ENCODE data around the gene TRIM14. TPM values are rescaled to one million over a fixed set of nuclear protein-coding genes. Genes with fewer than 3 reads are reported as not detected.

The TRIM14 gene
- polyA plus RNA-seq, 3 donors, result 23.0 to 30.6 (median 28.5) TPM

GRCh38 chr9:98084396-98084795 is 34.6 kb downstream of the TRIM14 start:
- no peak for DNase-seq
- Mint-ChIP-seq H3K9me3 (peaks cover 0 to 3% (median 0%) of the 10 kb centered on the region in 7 donors), H3K27me3 (ENCODE audit: low read depth in 3 of 3) (peaks cover 0 to 4% (median 0%) of the 10 kb centered on the region in 3 donors), H3K36me3 (peaks cover 77 to 87% of the 10 kb centered on the region in 2 donors), H3K4me1 (peaks cover 25% of the 10 kb centered on the region), H3K27ac (no peak overlapping the region), H3K4me3 (no peak overlapping the region)
- H3K4me1 ChIP-seq (ENCODE audit: control insufficient read depth in 1 of 2, insufficient read depth in 2 of 2, low read length in 2 of 2), result peaks cover 0 to 5% of the 10 kb centered on the region in 2 donors
- H3K79me2 ChIP-seq (ENCODE audit: insufficient read depth, low read length), result peaks cover 15% of the 10 kb centered on the region
- H3K4me2 ChIP-seq (replicated peaks; ENCODE audit: extremely low read depth, low read length, poor library complexity, severe bottlenecking), result no peak overlapping the region
- H3K27me3 ChIP-seq (ENCODE audit: control insufficient read depth in 2 of 2, insufficient read depth in 2 of 2, low read length in 2 of 2), result no peaks in the 10 kb centered on the region
- TF ChIP-seq CTCF (IDR thresholded peaks at IDR 0.05), result no peak
- H4K20me1 ChIP-seq (ENCODE audit: insufficient read depth, low read length), result peaks cover 44% of the 10 kb centered on the region
- H3K4me3 ChIP-seq (replicated peaks in 1 of 3; ENCODE audit: low read depth in 2 of 3, low read length in 3 of 3), result no peak overlapping the region
- no peak overlapping the region for H3K9ac ChIP-seq (ENCODE audit: insufficient read depth, low read length, poor library complexity, severe bottlenecking)
- no peak overlapping the region for H3K27ac ChIP-seq (ENCODE audit: low read depth in 1 of 2, low read length in 2 of 2)
- peaks cover 79 to 83% of the 10 kb centered on the region in 2 donors for H3K36me3 ChIP-seq (replicated peaks in 1 of 2; ENCODE audit: control insufficient read depth in 1 of 2, insufficient read depth in 2 of 2, low read length in 2 of 2)
- WGBS (ENCODE audit: insufficient coverage), result 88% methylated on average over 2 of the region's 3 CpGs
- intact Hi-C loops (cut with micrococcal nuclease), result no loop called here
- no peak overlapping the region for H2AFZ ChIP-seq (ENCODE audit: insufficient read depth, low read depth, low read length, poor library complexity, severe bottlenecking)
- no peaks in the 10 kb centered on the region for H3K9me3 ChIP-seq (replicated peaks in 1 of 2; ENCODE audit: control insufficient read depth in 1 of 2, insufficient read depth in 1 of 2, low read length in 2 of 2)

GRCh38 chr9:98083566-98084183 is 35.3 kb downstream of the TRIM14 start:
- Histone ChIP-seq H3K4me3 (replicated peaks in 1 of 3; ENCODE audit: low read depth in 2 of 3, low read length in 3 of 3) (no peak overlapping the region), H3K27me3 (ENCODE audit: control insufficient read depth in 2 of 2, insufficient read depth in 2 of 2, low read length in 2 of 2) (no peaks in the 10 kb centered on the region), H3K79me2 (ENCODE audit: insufficient read depth, low read length) (peaks cover 15% of the 10 kb centered on the region), H3K9ac (ENCODE audit: insufficient read depth, low read length, poor library complexity, severe bottlenecking) (no peak overlapping the region), H3K9me3 (replicated peaks in 1 of 2; ENCODE audit: control insufficient read depth in 1 of 2, insufficient read depth in 1 of 2, low read length in 2 of 2) (no peaks in the 10 kb centered on the region), H2AFZ (ENCODE audit: insufficient read depth, low read depth, low read length, poor library complexity, severe bottlenecking) (no peak overlapping the region), H3K4me2 (replicated peaks; ENCODE audit: extremely low read depth, low read length, poor library complexity, severe bottlenecking) (no peak overlapping the region), H3K27ac (ENCODE audit: low read depth in 1 of 2, low read length in 2 of 2) (peak overlapping the region in 1 of 2 donors; percentile 47), H3K4me1 (ENCODE audit: control insufficient read depth in 1 of 2, insufficient read depth in 2 of 2, low read length in 2 of 2) (peaks cover 0 to 5% of the 10 kb centered on the region in 2 donors), H4K20me1 (ENCODE audit: insufficient read depth, low read length) (peaks cover 44% of the 10 kb centered on the region), H3K36me3 (replicated peaks in 1 of 2; ENCODE audit: control insufficient read depth in 1 of 2, insufficient read depth in 2 of 2, low read length in 2 of 2) (peaks cover 85 to 88% of the 10 kb centered on the region in 2 donors)
- 100% methylated on average over 3 of the region's 7 CpGs for WGBS (ENCODE audit: insufficient coverage)
- peaks cover 81 to 87% of the 10 kb centered on the region in 2 donors for H3K36me3 Mint-ChIP-seq
- intact Hi-C loops (cut with micrococcal nuclease), result no loop called here
- peak overlapping the region in 5 of 7 donors; percentile 26 to 89 (median 75) for H3K27ac Mint-ChIP-seq
- H3K4me3 Mint-ChIP-seq, result no peak overlapping the region
- peaks cover 0 to 3% (median 0%) of the 10 kb centered on the region in 7 donors for H3K9me3 Mint-ChIP-seq
- no peak for TF ChIP-seq CTCF (IDR thresholded peaks at IDR 0.05)
- no peak for DNase-seq
- peaks cover 0 to 4% (median 0%) of the 10 kb centered on the region in 3 donors for H3K27me3 Mint-ChIP-seq (ENCODE audit: low read depth in 3 of 3)
- peaks cover 24% of the 10 kb centered on the region for H3K4me1 Mint-ChIP-seq

All from CD14-positive monocyte (primary cell).